HEK293 (cell line): ENCODE results near the gene TRAFD1.

Source experiments
- CTCF ChIA-PET: fragments of 350-600 bp; formaldehyde crosslinking; extraction: SDS; loops from one replicate; lab custom pipeline; 2021; ENCODE audit warnings: antibody characterized with exemption; lab: Yijun Ruan, JAX
- POLR2A ChIA-PET: fragments of 300-600 bp; formaldehyde crosslinking; extraction: SDS; loops from one replicate; lab custom pipeline; 2020; ENCODE audit warnings: antibody characterized with exemption, inconsistent platforms; lab: Yijun Ruan, JAX
- H3K27ac ChIP-seq: fragments of 200-500 bp; sonication (Bioruptor generic); 2 replicates; pipeline ENCODE4 v1.5.1; 2014; ENCODE audit warnings: low read depth, low read length, control low read depth, inconsistent platforms; ENCODE audit errors: extremely low read depth
- H3K36me3 ChIP-seq, 2 experiments: fragments of 200-500 bp in 1 of 2; sonication (Bioruptor generic) in 1 of 2; 1 replicate in 1 of 2; 2 replicates in 1 of 2; pipeline ENCODE4 v1.5.1; 2014 to 2017; ENCODE audit warnings: inconsistent platforms in 2 of 2, low read length in 2 of 2; ENCODE audit not compliant: control insufficient read depth in 2 of 2, insufficient read depth in 1 of 2
- H3K4me1 ChIP-seq: fragments of 200-500 bp; sonication (Bioruptor generic); 2 replicates; pipeline ENCODE4 v1.5.1; 2014; ENCODE audit warnings: mild to moderate bottlenecking, low read length, inconsistent platforms; ENCODE audit not compliant: control insufficient read depth, insufficient read depth
- H3K4me3 ChIP-seq: 2 replicates; pipeline ENCODE4 v1.5.1; 2011; ENCODE audit warnings: low read depth, mild to moderate bottlenecking, control low read depth, low read length, moderate library complexity
- H3K9me3 ChIP-seq: fragments of 200-500 bp; sonication (Bioruptor generic); 2 replicates; pipeline ENCODE4 v1.5.1; 2014; ENCODE audit warnings: low read depth, low read length, inconsistent platforms; ENCODE audit not compliant: control insufficient read depth, insufficient read depth
- SCRT1 ChIP-seq: fragments of 450-650 bp; formaldehyde crosslinking; IDR thresholded peaks from 2 replicates; pipeline ENCODE4 v1.5.1; 2016; ENCODE audit warnings: missing biosample characterization, missing genetic modification characterization, borderline replicate concordance
- SETDB1 ChIP-seq: IDR thresholded peaks from one replicate; pipeline ENCODE4 v1.6.1; 2017; ENCODE audit warnings: mild to moderate bottlenecking, low read length, moderate library complexity, mixed read lengths; ENCODE audit not compliant: insufficient read length
- TCF7L2 ChIP-seq: IDR thresholded peaks from 2 replicates; pipeline ENCODE4 v1.6.1; 2011; ENCODE audit warnings: low read depth, mild to moderate bottlenecking, inconsistent platforms, low read length, moderate library complexity, borderline replicate concordance
- ZNF2 ChIP-seq: fragments of 450-650 bp; formaldehyde crosslinking; IDR thresholded peaks from 2 replicates; pipeline ENCODE4 v1.5.1; 2016; ENCODE audit warnings: missing biosample characterization, missing genetic modification characterization
- ZNF292 ChIP-seq: fragments of 450-650 bp; formaldehyde crosslinking; IDR thresholded peaks from 2 replicates; pipeline ENCODE4 v1.5.1; 2016; ENCODE audit warnings: low read depth, missing biosample characterization, missing genetic modification characterization, borderline replicate concordance
- ZNF701 ChIP-seq: fragments of 450-650 bp; formaldehyde crosslinking; IDR thresholded peaks from 2 replicates; pipeline ENCODE4 v1.5.1; 2016; ENCODE audit warnings: missing biosample characterization, missing genetic modification characterization
- ZSCAN30 ChIP-seq: fragments of 450-650 bp; IDR thresholded peaks from 2 replicates; pipeline ENCODE4 v1.5.1; 2018; ENCODE audit warnings: missing biosample characterization, mild to moderate bottlenecking, missing genetic modification characterization, moderate library complexity
- TF ChIP-seq, protein P1 (sequence below): fragments of 450-650 bp; formaldehyde crosslinking; IDR thresholded peaks from 2 replicates; pipeline ENCODE4 v1.5.1; 2016; ENCODE audit warnings: missing biosample characterization, missing genetic modification characterization
- TF ChIP-seq, protein P2 (sequence below): fragments of 450-650 bp; formaldehyde crosslinking; IDR thresholded peaks from 2 replicates; pipeline ENCODE4 v1.5.1; 2016; ENCODE audit warnings: missing biosample characterization, missing genetic modification characterization
- TF ChIP-seq, protein P3 (sequence below): fragments of 450-650 bp; formaldehyde crosslinking; conservative IDR thresholded peaks from 2 replicates; pipeline ENCODE4 v1.5.1; 2016; ENCODE audit warnings: low read depth, missing biosample characterization, missing genetic modification characterization
- TF ChIP-seq, protein P4 (sequence below): fragments of 450-650 bp; formaldehyde crosslinking; IDR thresholded peaks from 2 replicates; pipeline ENCODE4 v1.5.1; 2017; ENCODE audit warnings: missing biosample characterization, missing genetic modification characterization
- TF ChIP-seq, protein P5 (sequence below): IDR thresholded peaks from 2 replicates; pipeline ENCODE4 v1.6.1; 2011; ENCODE audit warnings: mild to moderate bottlenecking, low read depth, low read length, borderline replicate concordance

Gene TRAFD1

DNA sequence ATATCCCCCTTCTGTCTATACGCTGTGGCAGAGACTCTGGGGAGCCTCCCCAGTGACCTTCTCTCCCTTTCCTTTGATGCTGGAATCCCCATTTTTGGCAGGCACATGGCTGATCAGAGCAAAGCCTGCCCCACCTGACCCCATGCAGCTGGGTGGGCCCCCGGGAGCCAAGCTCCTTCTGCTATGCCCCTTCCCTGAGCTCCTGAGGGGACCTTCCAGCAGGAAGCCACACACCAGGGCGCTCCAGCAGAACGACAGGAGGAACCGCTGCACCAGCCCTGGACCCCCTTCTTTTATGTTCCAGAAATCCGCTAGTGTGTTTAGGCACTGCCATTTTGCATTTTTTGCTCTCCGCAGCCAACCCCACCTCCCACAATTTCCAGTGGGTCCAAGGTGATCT is 44.6 kb downstream of the TRAFD1 start:
- no peaks in the 10 kb centered on the region for H3K9me3 ChIP-seq
- ChIA-PET CTCF (interaction anchor here (0.5 to 1.6 kb wide), 6 partner anchors 19 to 225 kb away, joined by 3 to 4 read pairs (median 4); no protein-coding TSS in a partner anchor), POLR2A (no interaction called here)
- H3K27ac ChIP-seq, result no peak overlapping the region
- H3K4me3 ChIP-seq, result no peak overlapping the region
- H3K4me1 ChIP-seq, result no peaks in the 10 kb centered on the region
- TF ChIP-seq ZSCAN30 (no peak), ZNF2 (tag by site-specific recombination) (no peak)
- H3K36me3 ChIP-seq, result peaks cover 0 to 77% of the 10 kb centered on the region in 2 experiments; a peak in 2 of 3 replicates

DNA sequence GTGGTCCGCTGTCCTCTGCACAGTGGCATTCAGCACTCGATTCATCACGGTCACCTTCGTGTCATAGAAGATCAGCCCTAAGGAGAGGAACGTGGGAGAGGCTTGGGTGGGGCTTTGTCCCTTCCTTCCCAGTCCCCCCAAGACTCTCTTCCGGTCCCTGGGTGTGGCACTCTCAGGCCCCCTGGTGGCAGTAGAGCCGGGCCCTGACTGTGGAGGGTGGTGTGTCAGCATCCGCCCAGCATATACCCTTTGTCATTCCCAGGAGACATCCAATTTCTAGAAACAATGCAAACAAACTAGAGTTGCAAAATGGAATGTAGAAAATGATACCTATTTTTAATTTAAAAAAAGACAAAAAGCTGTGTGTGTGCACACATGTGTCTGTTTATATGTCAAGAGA is 45.0 kb downstream of the TRAFD1 start:
- Histone ChIP-seq H3K27ac (no peak overlapping the region), H3K36me3 (peaks cover 0 to 81% of the 10 kb centered on the region in 2 experiments), H3K4me3 (no peak overlapping the region), H3K4me1 (no peaks in the 10 kb centered on the region), H3K9me3 (no peaks in the 10 kb centered on the region)
- ChIA-PET POLR2A (no interaction called here), CTCF (interaction anchor here (0.6 to 1.6 kb wide), 5 partner anchors 18 to 670 kb away, joined by 3 to 4 read pairs (median 3); no protein-coding TSS in a partner anchor)
- TF ChIP-seq, protein P1, sequence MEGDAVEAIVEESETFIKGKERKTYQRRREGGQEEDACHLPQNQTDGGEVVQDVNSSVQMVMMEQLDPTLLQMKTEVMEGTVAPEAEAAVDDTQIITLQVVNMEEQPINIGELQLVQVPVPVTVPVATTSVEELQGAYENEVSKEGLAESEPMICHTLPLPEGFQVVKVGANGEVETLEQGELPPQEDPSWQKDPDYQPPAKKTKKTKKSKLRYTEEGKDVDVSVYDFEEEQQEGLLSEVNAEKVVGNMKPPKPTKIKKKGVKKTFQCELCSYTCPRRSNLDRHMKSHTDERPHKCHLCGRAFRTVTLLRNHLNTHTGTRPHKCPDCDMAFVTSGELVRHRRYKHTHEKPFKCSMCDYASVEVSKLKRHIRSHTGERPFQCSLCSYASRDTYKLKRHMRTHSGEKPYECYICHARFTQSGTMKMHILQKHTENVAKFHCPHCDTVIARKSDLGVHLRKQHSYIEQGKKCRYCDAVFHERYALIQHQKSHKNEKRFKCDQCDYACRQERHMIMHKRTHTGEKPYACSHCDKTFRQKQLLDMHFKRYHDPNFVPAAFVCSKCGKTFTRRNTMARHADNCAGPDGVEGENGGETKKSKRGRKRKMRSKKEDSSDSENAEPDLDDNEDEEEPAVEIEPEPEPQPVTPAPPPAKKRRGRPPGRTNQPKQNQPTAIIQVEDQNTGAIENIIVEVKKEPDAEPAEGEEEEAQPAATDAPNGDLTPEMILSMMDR, result peak; percentile 59
- no peak for TF ChIP-seq ZNF292 (tag by site-specific recombination)
- TF ChIP-seq SCRT1 (tag by site-specific recombination), result no peak
- TF ChIP-seq, protein P2, sequence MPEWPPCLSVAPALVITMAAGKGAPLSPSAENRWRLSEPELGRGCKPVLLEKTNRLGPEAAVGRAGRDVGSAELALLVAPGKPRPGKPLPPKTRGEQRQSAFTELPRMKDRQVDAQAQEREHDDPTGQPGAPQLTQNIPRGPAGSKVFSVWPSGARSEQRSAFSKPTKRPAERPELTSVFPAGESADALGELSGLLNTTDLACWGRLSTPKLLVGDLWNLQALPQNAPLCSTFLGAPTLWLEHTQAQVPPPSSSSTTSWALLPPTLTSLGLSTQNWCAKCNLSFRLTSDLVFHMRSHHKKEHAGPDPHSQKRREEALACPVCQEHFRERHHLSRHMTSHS, result no peak
- peak; percentile 89; the same call in 1 of the 2 replicates for TF ChIP-seq ZNF701 (tag by site-specific recombination)
- TF ChIP-seq, protein P3, sequence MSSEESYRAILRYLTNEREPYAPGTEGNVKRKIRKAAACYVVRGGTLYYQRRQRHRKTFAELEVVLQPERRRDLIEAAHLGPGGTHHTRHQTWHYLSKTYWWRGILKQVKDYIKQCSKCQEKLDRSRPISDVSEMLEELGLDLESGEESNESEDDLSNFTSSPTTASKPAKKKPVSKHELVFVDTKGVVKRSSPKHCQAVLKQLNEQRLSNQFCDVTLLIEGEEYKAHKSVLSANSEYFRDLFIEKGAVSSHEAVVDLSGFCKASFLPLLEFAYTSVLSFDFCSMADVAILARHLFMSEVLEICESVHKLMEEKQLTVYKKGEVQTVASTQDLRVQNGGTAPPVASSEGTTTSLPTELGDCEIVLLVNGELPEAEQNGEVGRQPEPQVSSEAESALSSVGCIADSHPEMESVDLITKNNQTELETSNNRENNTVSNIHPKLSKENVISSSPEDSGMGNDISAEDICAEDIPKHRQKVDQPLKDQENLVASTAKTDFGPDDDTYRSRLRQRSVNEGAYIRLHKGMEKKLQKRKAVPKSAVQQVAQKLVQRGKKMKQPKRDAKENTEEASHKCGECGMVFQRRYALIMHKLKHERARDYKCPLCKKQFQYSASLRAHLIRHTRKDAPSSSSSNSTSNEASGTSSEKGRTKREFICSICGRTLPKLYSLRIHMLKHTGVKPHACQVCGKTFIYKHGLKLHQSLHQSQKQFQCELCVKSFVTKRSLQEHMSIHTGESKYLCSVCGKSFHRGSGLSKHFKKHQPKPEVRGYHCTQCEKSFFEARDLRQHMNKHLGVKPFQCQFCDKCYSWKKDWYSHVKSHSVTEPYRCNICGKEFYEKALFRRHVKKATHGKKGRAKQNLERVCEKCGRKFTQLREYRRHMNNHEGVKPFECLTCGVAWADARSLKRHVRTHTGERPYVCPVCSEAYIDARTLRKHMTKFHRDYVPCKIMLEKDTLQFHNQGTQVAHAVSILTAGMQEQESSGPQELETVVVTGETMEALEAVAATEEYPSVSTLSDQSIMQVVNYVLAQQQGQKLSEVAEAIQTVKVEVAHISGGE (tag by site-specific recombination), result peak; percentile 70

DNA sequence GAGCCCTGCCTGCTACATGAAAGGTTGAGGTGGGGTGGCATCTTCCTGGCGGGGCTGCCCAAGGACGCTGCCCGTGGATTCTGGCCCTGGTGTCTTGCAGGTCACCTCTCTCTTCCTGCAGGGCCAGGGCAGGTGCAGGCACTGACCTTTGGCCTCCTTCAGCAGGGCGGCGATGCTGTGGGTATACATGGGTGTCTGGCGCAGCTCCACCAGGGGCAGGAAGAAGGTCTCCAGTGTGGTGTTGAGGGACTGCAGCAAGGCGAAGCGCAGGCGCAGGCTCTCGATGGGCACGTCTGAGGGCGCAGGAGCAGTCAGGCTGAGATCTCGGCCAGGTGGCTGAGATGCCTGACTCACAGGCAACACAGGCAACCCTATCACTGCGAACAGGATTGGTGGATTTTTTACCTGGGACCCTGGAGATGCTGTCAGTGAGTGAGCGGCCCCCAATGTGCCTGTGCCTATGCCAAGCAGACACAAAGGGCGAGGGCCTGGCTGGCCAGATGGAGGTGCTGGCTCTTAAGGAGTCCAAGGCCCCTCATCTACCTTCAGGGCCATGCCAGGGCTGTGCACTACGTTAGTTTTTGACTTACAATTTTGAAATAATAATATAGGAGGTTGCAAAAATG is 45.7 kb downstream of the TRAFD1 start:
- TF ChIP-seq SETDB1 (no peak), ZNF701 (tag by site-specific recombination) (no peak), TCF7L2 (no peak)
- TF ChIP-seq, protein P4, sequence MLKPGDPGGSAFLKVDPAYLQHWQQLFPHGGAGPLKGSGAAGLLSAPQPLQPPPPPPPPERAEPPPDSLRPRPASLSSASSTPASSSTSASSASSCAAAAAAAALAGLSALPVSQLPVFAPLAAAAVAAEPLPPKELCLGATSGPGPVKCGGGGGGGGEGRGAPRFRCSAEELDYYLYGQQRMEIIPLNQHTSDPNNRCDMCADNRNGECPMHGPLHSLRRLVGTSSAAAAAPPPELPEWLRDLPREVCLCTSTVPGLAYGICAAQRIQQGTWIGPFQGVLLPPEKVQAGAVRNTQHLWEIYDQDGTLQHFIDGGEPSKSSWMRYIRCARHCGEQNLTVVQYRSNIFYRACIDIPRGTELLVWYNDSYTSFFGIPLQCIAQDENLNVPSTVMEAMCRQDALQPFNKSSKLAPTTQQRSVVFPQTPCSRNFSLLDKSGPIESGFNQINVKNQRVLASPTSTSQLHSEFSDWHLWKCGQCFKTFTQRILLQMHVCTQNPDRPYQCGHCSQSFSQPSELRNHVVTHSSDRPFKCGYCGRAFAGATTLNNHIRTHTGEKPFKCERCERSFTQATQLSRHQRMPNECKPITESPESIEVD, result no peak
- TF ChIP-seq, protein P2, result no peak
- TF ChIP-seq, protein P5, sequence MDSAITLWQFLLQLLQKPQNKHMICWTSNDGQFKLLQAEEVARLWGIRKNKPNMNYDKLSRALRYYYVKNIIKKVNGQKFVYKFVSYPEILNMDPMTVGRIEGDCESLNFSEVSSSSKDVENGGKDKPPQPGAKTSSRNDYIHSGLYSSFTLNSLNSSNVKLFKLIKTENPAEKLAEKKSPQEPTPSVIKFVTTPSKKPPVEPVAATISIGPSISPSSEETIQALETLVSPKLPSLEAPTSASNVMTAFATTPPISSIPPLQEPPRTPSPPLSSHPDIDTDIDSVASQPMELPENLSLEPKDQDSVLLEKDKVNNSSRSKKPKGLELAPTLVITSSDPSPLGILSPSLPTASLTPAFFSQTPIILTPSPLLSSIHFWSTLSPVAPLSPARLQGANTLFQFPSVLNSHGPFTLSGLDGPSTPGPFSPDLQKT, result no peak
- Histone ChIP-seq H3K27ac (no peak overlapping the region), H3K4me3 (no peak overlapping the region), H3K36me3 (peaks cover 0 to 85% of the 10 kb centered on the region in 2 experiments), H3K4me1 (no peaks in the 10 kb centered on the region), H3K9me3 (no peaks in the 10 kb centered on the region)
- ChIA-PET CTCF (interaction anchor here (0.6 to 1.6 kb wide), 4 partner anchors 17 to 670 kb away, joined by 3 to 4 read pairs (median 4); no protein-coding TSS in a partner anchor), POLR2A (no interaction called here)
